Measurements from ENCODE around the gene RNU6-9. TPM values are rescaled to one million over a fixed set of nuclear protein-coding genes. Genes with fewer than 3 reads are reported as not detected.

RNU6-9 gene
- total and polyA plus RNA-seq, 2 of the 13 experiments (the other 11 are each of a cell fraction or from before 2014, with no cell fraction given): under 0.01 TPM; not detected in 1

DNA sequence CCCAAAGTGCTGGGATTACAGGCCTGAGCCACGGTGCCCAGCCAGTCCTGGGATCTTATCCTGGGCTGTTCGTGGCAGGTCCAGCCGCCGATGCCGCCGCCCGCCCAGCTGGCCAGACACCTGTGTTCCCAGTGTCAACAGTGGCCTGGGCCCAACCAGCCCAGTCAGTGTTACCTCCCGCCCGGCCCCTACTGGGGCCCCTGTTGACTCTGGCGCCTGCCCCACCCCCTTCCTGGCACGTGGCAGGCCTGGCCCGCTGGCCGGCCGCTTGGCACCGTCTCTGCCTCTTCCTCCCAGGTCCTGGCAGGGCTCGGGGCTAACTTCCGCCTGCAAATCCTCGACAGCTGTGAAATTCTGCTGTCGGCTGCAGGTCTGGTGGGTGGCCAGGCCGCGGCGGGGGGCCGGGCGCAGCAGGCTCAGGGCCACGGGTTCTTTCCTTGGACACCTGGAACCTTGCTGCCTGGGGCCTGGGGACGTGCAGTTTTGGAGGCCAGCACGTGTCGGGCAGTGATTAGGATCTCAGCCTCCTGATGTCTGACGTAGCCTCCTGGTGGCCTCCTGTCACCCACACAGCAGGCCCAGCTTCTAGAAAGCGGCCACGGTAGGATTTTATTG lies 41.7 kb downstream of the RNU6-9 start (continued):
- TF ChIP-seq TRAFD1 (CRISPR knock-in tag; IDR thresholded peaks at IDR 0.05; ENCODE audit: borderline replicate concordance): no peak; the same call in 1 of the 2 replicates
- TF ChIP-seq ZNF276 (CRISPR knock-in tag; IDR thresholded peaks at IDR 0.05; ENCODE audit: low read depth): peak; percentile 75; the same call in 1 of the 2 replicates
- TF ChIP-seq, protein P1, sequence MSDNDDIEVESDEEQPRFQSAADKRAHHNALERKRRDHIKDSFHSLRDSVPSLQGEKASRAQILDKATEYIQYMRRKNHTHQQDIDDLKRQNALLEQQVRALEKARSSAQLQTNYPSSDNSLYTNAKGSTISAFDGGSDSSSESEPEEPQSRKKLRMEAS (IDR thresholded peaks at IDR 0.05): peak; percentile 99
- peak; percentile 69; the same call in 1 of the 2 replicates for TF ChIP-seq ZBTB26 (CRISPR knock-in tag; IDR thresholded peaks at IDR 0.05; ENCODE audit: borderline replicate concordance)
- TF ChIP-seq, protein P2, sequence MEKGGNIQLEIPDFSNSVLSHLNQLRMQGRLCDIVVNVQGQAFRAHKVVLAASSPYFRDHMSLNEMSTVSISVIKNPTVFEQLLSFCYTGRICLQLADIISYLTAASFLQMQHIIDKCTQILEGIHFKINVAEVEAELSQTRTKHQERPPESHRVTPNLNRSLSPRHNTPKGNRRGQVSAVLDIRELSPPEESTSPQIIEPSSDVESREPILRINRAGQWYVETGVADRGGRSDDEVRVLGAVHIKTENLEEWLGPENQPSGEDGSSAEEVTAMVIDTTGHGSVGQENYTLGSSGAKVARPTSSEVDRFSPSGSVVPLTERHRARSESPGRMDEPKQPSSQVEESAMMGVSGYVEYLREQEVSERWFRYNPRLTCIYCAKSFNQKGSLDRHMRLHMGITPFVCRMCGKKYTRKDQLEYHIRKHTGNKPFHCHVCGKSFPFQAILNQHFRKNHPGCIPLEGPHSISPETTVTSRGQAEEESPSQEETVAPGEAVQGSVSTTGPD (CRISPR knock-in tag; IDR thresholded peaks at IDR 0.05): peak; percentile 97
- peak; percentile 99 for TF ChIP-seq TBX2 (CRISPR knock-in tag; IDR thresholded peaks at IDR 0.05; ENCODE audit: borderline replicate concordance)
- no peak for TF ChIP-seq CC2D1A (CRISPR knock-in tag; IDR thresholded peaks at IDR 0.05)
- no peak for TF ChIP-seq NFE2L2 (IDR thresholded peaks at IDR 0.05; ENCODE audit: low read length)
- 0 out of 2 replicates have a peak, but pooled peaks have one; percentile 58 for TF ChIP-seq ZNF343 (CRISPR knock-in tag; IDR thresholded peaks at IDR 0.05)
- TF ChIP-seq ZNF567 (CRISPR knock-in tag; IDR thresholded peaks at IDR 0.05; ENCODE audit: borderline replicate concordance): no peak; the same call in 1 of the 2 replicates
- TF ChIP-seq ZNF251 (CRISPR knock-in tag; IDR thresholded peaks at IDR 0.05): no peak
- TF ChIP-seq, protein P3, sequence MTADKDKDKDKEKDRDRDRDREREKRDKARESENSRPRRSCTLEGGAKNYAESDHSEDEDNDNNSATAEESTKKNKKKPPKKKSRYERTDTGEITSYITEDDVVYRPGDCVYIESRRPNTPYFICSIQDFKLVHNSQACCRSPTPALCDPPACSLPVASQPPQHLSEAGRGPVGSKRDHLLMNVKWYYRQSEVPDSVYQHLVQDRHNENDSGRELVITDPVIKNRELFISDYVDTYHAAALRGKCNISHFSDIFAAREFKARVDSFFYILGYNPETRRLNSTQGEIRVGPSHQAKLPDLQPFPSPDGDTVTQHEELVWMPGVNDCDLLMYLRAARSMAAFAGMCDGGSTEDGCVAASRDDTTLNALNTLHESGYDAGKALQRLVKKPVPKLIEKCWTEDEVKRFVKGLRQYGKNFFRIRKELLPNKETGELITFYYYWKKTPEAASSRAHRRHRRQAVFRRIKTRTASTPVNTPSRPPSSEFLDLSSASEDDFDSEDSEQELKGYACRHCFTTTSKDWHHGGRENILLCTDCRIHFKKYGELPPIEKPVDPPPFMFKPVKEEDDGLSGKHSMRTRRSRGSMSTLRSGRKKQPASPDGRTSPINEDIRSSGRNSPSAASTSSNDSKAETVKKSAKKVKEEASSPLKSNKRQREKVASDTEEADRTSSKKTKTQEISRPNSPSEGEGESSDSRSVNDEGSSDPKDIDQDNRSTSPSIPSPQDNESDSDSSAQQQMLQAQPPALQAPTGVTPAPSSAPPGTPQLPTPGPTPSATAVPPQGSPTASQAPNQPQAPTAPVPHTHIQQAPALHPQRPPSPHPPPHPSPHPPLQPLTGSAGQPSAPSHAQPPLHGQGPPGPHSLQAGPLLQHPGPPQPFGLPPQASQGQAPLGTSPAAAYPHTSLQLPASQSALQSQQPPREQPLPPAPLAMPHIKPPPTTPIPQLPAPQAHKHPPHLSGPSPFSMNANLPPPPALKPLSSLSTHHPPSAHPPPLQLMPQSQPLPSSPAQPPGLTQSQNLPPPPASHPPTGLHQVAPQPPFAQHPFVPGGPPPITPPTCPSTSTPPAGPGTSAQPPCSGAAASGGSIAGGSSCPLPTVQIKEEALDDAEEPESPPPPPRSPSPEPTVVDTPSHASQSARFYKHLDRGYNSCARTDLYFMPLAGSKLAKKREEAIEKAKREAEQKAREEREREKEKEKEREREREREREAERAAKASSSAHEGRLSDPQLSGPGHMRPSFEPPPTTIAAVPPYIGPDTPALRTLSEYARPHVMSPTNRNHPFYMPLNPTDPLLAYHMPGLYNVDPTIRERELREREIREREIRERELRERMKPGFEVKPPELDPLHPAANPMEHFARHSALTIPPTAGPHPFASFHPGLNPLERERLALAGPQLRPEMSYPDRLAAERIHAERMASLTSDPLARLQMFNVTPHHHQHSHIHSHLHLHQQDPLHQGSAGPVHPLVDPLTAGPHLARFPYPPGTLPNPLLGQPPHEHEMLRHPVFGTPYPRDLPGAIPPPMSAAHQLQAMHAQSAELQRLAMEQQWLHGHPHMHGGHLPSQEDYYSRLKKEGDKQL (CRISPR knock-in tag; IDR thresholded peaks at IDR 0.05; ENCODE audit: low read depth): no peak; the same call in 1 of the 2 replicates
- TF ChIP-seq ZNF430 (CRISPR knock-in tag; IDR thresholded peaks at IDR 0.05): peak; percentile 71; the same call in 1 of the 2 replicates
- TF ChIP-seq, protein P4, sequence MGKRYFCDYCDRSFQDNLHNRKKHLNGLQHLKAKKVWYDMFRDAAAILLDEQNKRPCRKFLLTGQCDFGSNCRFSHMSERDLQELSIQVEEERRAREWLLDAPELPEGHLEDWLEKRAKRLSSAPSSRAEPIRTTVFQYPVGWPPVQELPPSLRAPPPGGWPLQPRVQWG (CRISPR knock-in tag; IDR thresholded peaks at IDR 0.05; ENCODE audit: borderline replicate concordance, low read depth): no peak
- TF ChIP-seq ZKSCAN8 (CRISPR knock-in tag; IDR thresholded peaks at IDR 0.05; ENCODE audit: borderline replicate concordance): peak; percentile 97
- peak; percentile 75; the same call in 1 of the 2 replicates for TF ChIP-seq ZNF589 (CRISPR knock-in tag; conservative IDR thresholded peaks at IDR 0.05)

Data from HepG2 (cell line).